Measurements from ENCODE around the gene FLNB. TPM values are rescaled to one million over a fixed set of nuclear protein-coding genes. Genes with fewer than 3 reads are reported as not detected.
"Not testable (repeated sequence)": the region's sequence is repeated elsewhere in the genome, so short reads cannot be mapped to it uniquely, and the experiment has no call there.

The FLNB gene
- total and polyA plus RNA-seq, 9 of the 15 experiments (the other 6 are each of a cell fraction or from before 2014, with no cell fraction given), result 9.4 to 48.1 (median 25.6) TPM

DNA sequence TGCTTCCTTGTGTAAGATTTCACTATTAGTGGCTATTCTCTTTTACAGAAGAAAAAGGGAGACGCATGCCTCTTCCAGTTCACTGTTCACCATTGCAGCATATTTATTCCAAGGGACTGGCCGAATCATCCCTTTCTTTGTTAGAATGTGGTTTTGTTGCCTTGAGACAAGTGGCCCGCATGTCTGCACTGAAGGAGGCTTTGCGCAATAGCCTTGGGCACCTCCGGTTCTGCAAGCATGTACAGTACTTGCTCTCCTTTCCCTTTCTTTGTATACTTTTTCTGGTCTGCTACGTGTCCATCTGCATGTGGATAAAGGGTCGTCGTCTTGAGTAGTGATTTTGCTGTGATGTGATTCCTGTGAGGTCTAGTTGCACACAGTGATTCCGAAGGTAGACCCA lies 43.0 kb downstream of the FLNB start:
- no peak for TF ChIP-seq MECOM (CRISPR knock-in tag; IDR thresholded peaks at IDR 0.05)
- no peak for TF ChIP-seq ETV1 (tag; conservative IDR thresholded peaks at IDR 0.05; ENCODE audit: low read depth)
- peak; percentile 95 for TF ChIP-seq CEBPB (tag; IDR thresholded peaks at IDR 0.05)
- TF ChIP-seq CEBPG (CRISPR knock-in tag; IDR thresholded peaks at IDR 0.05), result peak; percentile 69
- peak; percentile 78 to 86 for TF ChIP-seq CEBPG (tag; conservative IDR thresholded peaks at IDR 0.05 in 1 of 2, IDR thresholded peaks at IDR 0.05 in 1 of 2)
- in situ Hi-C loops (cut with MboI), result no loop called here
- no peak overlapping the region for H3K27ac ChIP-seq (ENCODE audit: extremely low read depth, low read depth, low read length)
- no peak overlapping the region for H3K4me2 ChIP-seq (ENCODE audit: insufficient read depth, low read length)
- no peak overlapping the region for H2AFZ ChIP-seq (ENCODE audit: low read depth, low read length)
- peaks cover 52% of the 10 kb centered on the region for H3K79me2 ChIP-seq (ENCODE audit: control insufficient read depth, insufficient read depth, low read length)
- FAIRE-seq (no peak), DNase-seq (ENCODE audit: extremely low read depth in 1 of 4, low spot score in 3 of 4) (no peak), ATAC-seq (no peak)
- no peak overlapping the region for H3K4me3 ChIP-seq
- CTCF ChIA-PET (ENCODE audit: low intra/inter-chr PET ratio), result no interaction called here
- H3K9me1 ChIP-seq (ENCODE audit: control insufficient read depth, insufficient read depth, low read length), result no peaks in the 10 kb centered on the region
- intact Hi-C loops (cut with micrococcal nuclease), result no loop called here
- H3K4me1 ChIP-seq (replicated peaks in 1 of 2; ENCODE audit: control insufficient read depth in 2 of 2, insufficient read depth in 2 of 2, low read length in 2 of 2), result peaks cover 10 to 34% of the 10 kb centered on the region in 2 experiments; a peak in 4 of 5 replicates
- no peaks in the 10 kb centered on the region for H3K9me3 ChIP-seq (replicated peaks; ENCODE audit: control insufficient read depth, insufficient read depth, low read depth, low read length)
- no TSS peak for BruUV-seq (replicated peaks)
- POLR2A ChIA-PET, result interaction anchor here (0.6 to 0.9 kb wide), 2 partner anchors 8 to 12 kb away, joined by 3 read pairs; no protein-coding TSS in a partner anchor
- no peaks in the 10 kb centered on the region for H3K27me3 ChIP-seq (ENCODE audit: control insufficient read depth in 2 of 2, insufficient read depth in 2 of 2, low read length in 2 of 2)
- H3K36me3 ChIP-seq (ENCODE audit: control insufficient read depth, insufficient read depth, low read length), result no peaks in the 10 kb centered on the region
- H3K9ac ChIP-seq (ENCODE audit: insufficient read depth in 1 of 2, low read depth in 2 of 2, low read length in 2 of 2), result no peak overlapping the region
- H4K20me1 ChIP-seq (replicated peaks; ENCODE audit: control insufficient read depth, insufficient read depth, low read length), result 0 out of 2 replicates have a peak, but pooled peaks cover 5% of the 10 kb centered on the region
- WGBS (ENCODE audit: insufficient coverage, low coverage, missing lambda C conversion rate), result 55% methylated on average over 9 of the region's 9 CpGs

GRCh38 chr3:58051658-58052261 lies 43.5 kb downstream of the FLNB start:
- Histone ChIP-seq H3K27ac (ENCODE audit: extremely low read depth, low read depth, low read length) (peak overlapping the region; percentile 71; the same call in 2 of the 3 replicates), H3K79me2 (ENCODE audit: control insufficient read depth, insufficient read depth, low read length) (peaks cover 52% of the 10 kb centered on the region), H3K9ac (ENCODE audit: insufficient read depth in 1 of 2, low read depth in 2 of 2, low read length in 2 of 2) (peak overlapping the region in 1 of 2 experiments; percentile 35; a peak in 1 of 4 replicates), H3K4me1 (replicated peaks in 1 of 2; ENCODE audit: control insufficient read depth in 2 of 2, insufficient read depth in 2 of 2, low read length in 2 of 2) (peaks cover 10 to 34% of the 10 kb centered on the region in 2 experiments; a peak in 4 of 5 replicates)
- H3K36me3 ChIP-seq (ENCODE audit: control insufficient read depth, insufficient read depth, low read length); H3K27me3 ChIP-seq (ENCODE audit: control insufficient read depth in 2 of 2, insufficient read depth in 2 of 2, low read length in 2 of 2); H4K20me1 ChIP-seq (replicated peaks; ENCODE audit: control insufficient read depth, insufficient read depth, low read length); H3K4me2 ChIP-seq (ENCODE audit: insufficient read depth, low read length); ATAC-seq; intact Hi-C loops (cut with micrococcal nuclease); FAIRE-seq; in situ Hi-C loops (cut with MboI); H3K9me1 ChIP-seq (ENCODE audit: control insufficient read depth, insufficient read depth, low read length); DNase-seq (ENCODE audit: extremely low read depth in 1 of 4, low spot score in 3 of 4); H3K4me3 ChIP-seq; BruUV-seq (replicated peaks); CTCF ChIA-PET (ENCODE audit: low intra/inter-chr PET ratio); H2AFZ ChIP-seq (ENCODE audit: low read depth, low read length); H3K9me3 ChIP-seq (replicated peaks; ENCODE audit: control insufficient read depth, insufficient read depth, low read depth, low read length): not testable (repeated sequence)
- POLR2A ChIA-PET, result interaction anchor here (0.6 to 1.0 kb wide), 3 partner anchors 8 to 12 kb away, joined by 3 to 4 read pairs (median 3); no protein-coding TSS in a partner anchor
- 53% methylated on average over 12 of the region's 15 CpGs for WGBS (ENCODE audit: insufficient coverage, low coverage, missing lambda C conversion rate)

Data from K562 (cell line).